WTC11 (cell line): ENCODE results near the gene PNPO. TPM values are rescaled to one million over a fixed set of nuclear protein-coding genes. Genes with fewer than 3 reads are reported as not detected.

ENCODE experiments used
- ATAC-seq: fragments of 200-7000 bp; cut with Tn5 transposase; 2 replicates; pipeline ENCODE4 v1.10.0; 2021; ENCODE audit warnings: mild to moderate bottlenecking, moderate library complexity
- CTCF ChIA-PET: fragments of 300-600 bp; sonication (Branson Sonifier 250); formaldehyde crosslinking; loops from one replicate; lab custom pipeline; 2021; ENCODE audit warnings: antibody characterized with exemption; lab: Charles Lee
- POLR2A ChIA-PET: fragments of 350-600 bp; sonication (Branson Sonifier 250); formaldehyde crosslinking; loops from one replicate; lab custom pipeline; 2021; ENCODE audit warnings: antibody characterized with exemption; lab: Charles Lee
- DNase-seq: peaks from one replicate; pipeline ENCODE4 v3.0.0; 2021; ENCODE audit warnings: low spot score
- H3K27ac Mint-ChIP-seq: 2 replicates; pipeline ENCODE4 v1.8.0; 2021; ENCODE audit warnings: mixed read lengths
- H3K27me3 Mint-ChIP-seq: 2 replicates; pipeline ENCODE4 v1.8.0; 2021; ENCODE audit warnings: low read depth, mild to moderate bottlenecking, moderate library complexity, mixed read lengths
- H3K36me3 Mint-ChIP-seq: 2 replicates; pipeline ENCODE4 v1.8.0; 2021; ENCODE audit warnings: mixed read lengths
- H3K4me1 Mint-ChIP-seq: 2 replicates; pipeline ENCODE4 v1.8.0; 2022; ENCODE audit warnings: mixed read lengths
- H3K4me3 Mint-ChIP-seq: 2 replicates; pipeline ENCODE4 v1.8.0; 2021; ENCODE audit warnings: mild to moderate bottlenecking, moderate library complexity, mixed read lengths
- H3K9me3 Mint-ChIP-seq: 2 replicates; pipeline ENCODE4 v1.8.0; 2021; ENCODE audit warnings: mixed read lengths
- AFF4 ChIP-seq: sonication (generic); formaldehyde crosslinking; IDR thresholded peaks from 2 replicates; pipeline ENCODE4 v1.8.1; 2023; ENCODE audit warnings: mild to moderate bottlenecking, missing genetic modification reagents, borderline replicate concordance
- ATF6 ChIP-seq: sonication (generic); formaldehyde crosslinking; IDR thresholded peaks from 2 replicates; pipeline ENCODE4 v1.8.1; 2023; ENCODE audit warnings: mild to moderate bottlenecking, missing genetic modification reagents
- CDX4 ChIP-seq: fragments of 250-450 bp; sonication (Bioruptor Pico); IDR thresholded peaks from 2 replicates; pipeline ENCODE4 v1.9.0; 2021; ENCODE audit warnings: moderate library complexity, mild to moderate bottlenecking, inconsistent platforms, borderline replicate concordance
- CTCF ChIP-seq: fragments of 200-600 bp; IDR thresholded peaks from 2 replicates; pipeline ENCODE4 v1.8.0; 2022; ENCODE audit warnings: antibody characterized with exemption
- E2F4 ChIP-seq: sonication (generic); formaldehyde crosslinking; IDR thresholded peaks from 2 replicates; pipeline ENCODE4 v1.8.1; 2022; ENCODE audit warnings: low read depth, mild to moderate bottlenecking, moderate library complexity, missing genetic modification reagents, borderline replicate concordance
- FOXP1 ChIP-seq: sonication (generic); formaldehyde crosslinking; IDR thresholded peaks from 2 replicates; pipeline ENCODE4 v1.8.0; 2022; ENCODE audit warnings: missing genetic modification reagents, mild to moderate bottlenecking, moderate library complexity, borderline replicate concordance
- GTF2I ChIP-seq: fragments of 250-450 bp; sonication (Bioruptor Pico); conservative IDR thresholded peaks from 2 replicates; pipeline ENCODE4 v1.4.0; 2021; ENCODE audit warnings: mild to moderate bottlenecking
- JUN ChIP-seq: sonication (generic); formaldehyde crosslinking; IDR thresholded peaks from 2 replicates; pipeline ENCODE4 v1.8.0; 2023; ENCODE audit warnings: mild to moderate bottlenecking, missing genetic modification reagents
- KAT7 ChIP-seq: sonication (generic); formaldehyde crosslinking; IDR thresholded peaks from 2 replicates; pipeline ENCODE4 v1.8.1; 2023; ENCODE audit warnings: missing genetic modification reagents, mild to moderate bottlenecking, borderline replicate concordance
- MAX ChIP-seq: sonication (generic); formaldehyde crosslinking; IDR thresholded peaks from 2 replicates; pipeline ENCODE4 v1.8.0; 2022; ENCODE audit warnings: mild to moderate bottlenecking, missing genetic modification reagents
- NFYB ChIP-seq: sonication (generic); formaldehyde crosslinking; conservative IDR thresholded peaks from 2 replicates; pipeline ENCODE4 v1.8.0; 2022; ENCODE audit warnings: low read depth, missing genetic modification reagents
- NR2C2 ChIP-seq: sonication (generic); formaldehyde crosslinking; IDR thresholded peaks from 2 replicates; pipeline ENCODE4 v1.8.0; 2022; ENCODE audit warnings: mild to moderate bottlenecking, missing genetic modification reagents
- PRRX2 ChIP-seq: fragments of 250-450 bp; sonication (Bioruptor Pico); IDR thresholded peaks from 2 replicates; pipeline ENCODE4 v1.8.0; 2021; ENCODE audit warnings: mild to moderate bottlenecking
- SMAD4 ChIP-seq: sonication (generic); formaldehyde crosslinking; IDR thresholded peaks from 2 replicates; pipeline ENCODE4 v1.8.0; 2022; ENCODE audit warnings: mild to moderate bottlenecking, missing genetic modification reagents
- TEAD1 ChIP-seq: sonication (generic); formaldehyde crosslinking; IDR thresholded peaks from 2 replicates; pipeline ENCODE4 v1.8.0; 2022; ENCODE audit warnings: mild to moderate bottlenecking, missing genetic modification reagents
- ZNF219 ChIP-seq: sonication (generic); formaldehyde crosslinking; IDR thresholded peaks from 2 replicates; pipeline ENCODE4 v1.8.0; 2023; ENCODE audit warnings: missing genetic modification reagents, mild to moderate bottlenecking, borderline replicate concordance
- ZNF317 ChIP-seq: sonication (generic); formaldehyde crosslinking; IDR thresholded peaks from 2 replicates; pipeline ENCODE4 v1.8.1; 2023; ENCODE audit warnings: low read depth, mild to moderate bottlenecking, moderate library complexity, missing genetic modification reagents, borderline replicate concordance
- ZNF512 ChIP-seq: sonication (generic); formaldehyde crosslinking; IDR thresholded peaks from 2 replicates; pipeline ENCODE4 v1.8.1; 2022; ENCODE audit warnings: missing genetic modification reagents, borderline replicate concordance
- ZNF532 ChIP-seq: fragments of 250-450 bp; sonication (Bioruptor Pico); IDR thresholded peaks from 2 replicates; pipeline ENCODE4 v1.9.0; 2021; ENCODE audit warnings: mild to moderate bottlenecking, borderline replicate concordance
- total RNA-seq: library from RNA; stranded (reverse); gene quantifications from 3 replicates; pipeline ENCODE4 v1.2.3, GENCODE V29; 2021

PNPO gene
- total RNA-seq, 1 experiment from 2014 or later = 12.2 TPM

- no peak for TF ChIP-seq ZNF512 (CRISPR knock-in tag)
- TF ChIP-seq JUN (CRISPR knock-in tag) = no peak
- TF ChIP-seq FOXP1 (CRISPR knock-in tag) = no peak
- no peak for TF ChIP-seq NR2C2
- no peak for TF ChIP-seq TEAD1
- no peak for TF ChIP-seq PRRX2
- TF ChIP-seq SMAD4 (CRISPR knock-in tag) = no peak
- TF ChIP-seq, all 79 proteins: peak for 0
Observed at GRCh38 chr17:47946516-47946915, 5.1 kb downstream of the PNPO start (continued).

- no peaks in the 10 kb centered on the region for H3K9me3 Mint-ChIP-seq
- POLR2A ChIA-PET = interaction anchor here (0.6 kb wide), 1 partner anchor 99 kb away, joined by 3 read pairs; no protein-coding TSS in a partner anchor
- CTCF ChIA-PET = interaction anchor here (0.6 to 4.9 kb wide), 63 partner anchors 8 to 1074 kb away, joined by 3 to 104 read pairs (median 5); partner anchors contain the start of genes CDK5RAP3, LRRC46, MRPL10 and NFE2L1
Observed at GRCh38 chr17:47946929-47947397, 5.6 kb downstream of the PNPO start.

More at GRCh38 chr17:47946929-47947397, 5.6 kb downstream of the PNPO start:
- Mint-ChIP-seq H3K4me3 (no peak overlapping the region), H3K27me3 (peaks cover 3% of the 10 kb centered on the region), H3K36me3 (peaks cover 6% of the 10 kb centered on the region; the same call in 1 of the 2 replicates), H3K27ac (peak overlapping the region; percentile 53), H3K4me1 (peaks cover 22% of the 10 kb centered on the region)
- peak; percentile 81 for DNase-seq
- peak; percentile 87 for ATAC-seq
- no peak for TF ChIP-seq AFF4 (CRISPR knock-in tag)
- peak; percentile 80 for TF ChIP-seq CTCF
- peak; percentile 47 for TF ChIP-seq NFYB
- no peak for TF ChIP-seq E2F4 (CRISPR knock-in tag)
- no peak for TF ChIP-seq GTF2I (CRISPR knock-in tag)
- TF ChIP-seq ATF6 (CRISPR knock-in tag) = no peak
- TF ChIP-seq KAT7 = no peak
- no peak for TF ChIP-seq JUN (CRISPR knock-in tag)
- no peak for TF ChIP-seq ZNF317
- no peak for TF ChIP-seq CDX4
- TF ChIP-seq MAX = no peak
- no peak for TF ChIP-seq ZNF219
- no peak for TF ChIP-seq ZNF532 (CRISPR knock-in tag)
